Sigmoid colon (tissue), 4 donors: ENCODE results near the gene MYO5B.

Experiments used
- CTCF ChIP-seq, 4 experiments: fragments of 450-650 bp in 3 of 4; fragments of 200-600 bp in 1 of 4; IDR thresholded peaks; one replicate each; pipeline ENCODE4 v1.5.1; 2016 to 2019; ENCODE audit warnings: antibody characterized with exemption in 4 of 4, mild to moderate bottlenecking in 3 of 4, moderate library complexity in 2 of 4
- EP300 ChIP-seq, 4 donors: sonication (generic); formaldehyde crosslinking; IDR thresholded peaks; one replicate each; pipeline ENCODE4 v1.6.1; 2017; ENCODE audit warnings: antibody characterized with exemption in 4 of 4

- TF ChIP-seq CTCF (IDR thresholded peaks at IDR 0.05), result no peak
- no peak for TF ChIP-seq EP300 (IDR thresholded peaks at IDR 0.05)
Measured at GRCh38 chr18:50105027-50105426, 89.9 kb downstream of the MYO5B start.
